22Rv1 (cell line): Measurements from ENCODE around the gene FBXL7.

Source experiments
- H3K27ac ChIP-seq: fragments of 450-650 bp; 2 replicates; pipeline ENCODE4 v1.5.1; 2017
- CTCF ChIP-seq: fragments of 450-650 bp; IDR thresholded peaks from 2 replicates; pipeline ENCODE4 v1.5.1; 2017; ENCODE audit warnings: mild to moderate bottlenecking
- ZFX ChIP-seq: fragments of 450-650 bp; IDR thresholded peaks from 2 replicates; pipeline ENCODE4 v1.6.1; 2017; ENCODE audit warnings: antibody characterized with exemption, borderline replicate concordance

FBXL7 gene

GRCh38 chr5:15637345-15637744 lies 137.4 kb downstream of the FBXL7 start:
- no peak for TF ChIP-seq CTCF
- no peak for TF ChIP-seq ZFX
- no peak overlapping the region for H3K27ac ChIP-seq

DNA sequence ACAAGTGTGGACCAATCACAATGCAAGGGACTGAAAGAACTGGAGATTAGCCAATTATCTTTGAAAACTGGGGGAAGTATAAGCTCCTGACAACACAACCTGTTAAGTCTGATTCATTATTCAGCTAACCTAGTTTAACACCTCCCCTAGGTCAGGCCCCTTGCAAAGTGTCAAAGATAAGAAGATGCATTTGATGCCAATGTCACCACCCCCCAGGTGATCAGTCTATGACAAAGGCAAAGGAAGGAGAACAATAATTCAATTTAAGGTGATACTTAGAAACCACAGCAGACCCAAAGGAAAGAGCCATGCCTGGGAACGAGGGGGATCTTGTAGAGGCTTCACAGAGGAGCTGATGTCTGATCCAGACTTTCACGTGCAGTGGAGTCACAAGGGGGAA lies 137.9 kb downstream of the FBXL7 start:
- no peak overlapping the region for H3K27ac ChIP-seq
- TF ChIP-seq ZFX = no peak

DNA sequence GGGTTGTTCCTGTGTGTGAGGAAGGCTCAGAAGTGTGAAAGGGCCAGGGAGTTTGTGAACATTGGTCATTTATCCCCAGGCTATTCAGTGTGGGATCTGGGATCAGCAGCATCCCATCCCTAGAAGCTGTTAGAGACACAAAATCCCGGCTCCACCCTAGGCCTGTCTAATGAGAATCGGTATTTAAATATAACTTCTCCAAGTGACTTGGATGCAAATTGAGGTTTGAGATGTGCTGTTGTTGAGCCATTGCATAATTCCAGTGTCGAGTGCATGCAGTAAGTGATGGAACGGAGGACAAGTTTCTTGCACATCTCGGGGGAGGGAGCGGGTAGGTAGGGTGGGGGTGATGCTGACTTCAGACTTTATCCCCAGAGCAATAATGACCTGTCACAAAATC lies 138.3 kb downstream of the FBXL7 start:
- TF ChIP-seq ZFX = no peak
- TF ChIP-seq CTCF = no peak
- H3K27ac ChIP-seq = no peak overlapping the region

DNA sequence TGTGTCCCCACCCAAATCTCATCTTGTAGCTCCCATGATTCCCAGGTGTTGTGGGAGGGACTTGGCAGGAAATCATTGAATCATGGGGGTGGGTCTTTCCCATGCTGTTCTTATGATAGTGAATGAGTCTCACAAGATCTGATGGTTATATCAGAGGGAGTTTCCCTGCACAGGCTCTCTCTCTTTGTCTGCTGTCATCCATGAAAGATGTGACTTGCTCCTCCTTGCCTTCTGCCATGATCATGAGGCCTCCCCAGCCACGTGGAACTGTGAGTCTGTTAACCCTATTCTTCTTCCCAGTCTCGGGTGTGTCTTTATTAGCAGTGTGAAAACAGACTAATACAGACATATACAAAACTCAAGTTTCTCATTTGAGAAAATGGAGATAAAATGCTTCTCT lies 139.3 kb downstream of the FBXL7 start:
- no peak overlapping the region for H3K27ac ChIP-seq
- no peak for TF ChIP-seq ZFX
- no peak for TF ChIP-seq CTCF

DNA sequence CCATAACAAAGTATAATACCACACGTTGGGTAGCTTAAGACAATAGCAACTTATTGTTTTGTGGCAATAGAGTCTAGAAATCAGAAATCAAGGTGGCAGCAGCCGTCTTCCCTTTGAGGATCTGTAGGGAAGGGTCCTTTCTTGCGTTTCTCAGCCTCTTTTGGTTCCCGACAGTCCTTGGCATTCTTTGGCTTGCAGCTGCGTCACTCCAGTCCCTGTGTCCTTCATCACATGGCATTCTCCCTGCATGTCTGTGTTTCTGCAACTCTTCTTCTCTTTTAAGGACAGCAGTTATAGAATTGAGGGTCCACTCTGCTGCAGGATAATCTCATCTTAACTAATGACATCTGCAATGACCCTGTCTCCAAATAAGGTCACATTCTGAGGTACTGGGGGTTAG lies 140.1 kb downstream of the FBXL7 start:
- no peak overlapping the region for H3K27ac ChIP-seq
- TF ChIP-seq CTCF (no peak), ZFX (no peak)

- no peak overlapping the region for H3K27ac ChIP-seq
- TF ChIP-seq CTCF (no peak), ZFX (no peak)
Measured at GRCh38 chr5:15643731-15644130, 143.8 kb downstream of the FBXL7 start.

- no peak for TF ChIP-seq ZFX
- no peak for TF ChIP-seq CTCF
- H3K27ac ChIP-seq = no peak overlapping the region
Measured at GRCh38 chr5:15645381-15646160, 145.6 kb downstream of the FBXL7 start.

GRCh38 chr5:15646371-15646770 lies 146.4 kb downstream of the FBXL7 start:
- TF ChIP-seq CTCF (no peak), ZFX (no peak)
- H3K27ac ChIP-seq = no peak overlapping the region
